SU-DHL-6 (cell line): Measurements from ENCODE around the gene TMEM273.

Source experiments
- CTCF ChIP-seq: fragments of 200-600 bp; sonication (generic); IDR thresholded peaks from one replicate; pipeline ENCODE4 v1.5.1; 2017; ENCODE audit warnings: antibody characterized with exemption, mild to moderate bottlenecking, low read length, moderate library complexity; ENCODE audit not compliant: insufficient read depth, poor library complexity, severe bottlenecking
- EZH2phosphoT487 ChIP-seq: fragments of 200-600 bp; sonication (generic), shearing (Covaris generic); conservative IDR thresholded peaks from 2 replicates; pipeline ENCODE4 v1.6.1; 2018; ENCODE audit warnings: mild to moderate bottlenecking, antibody characterized with exemption, low read length, moderate library complexity, mixed read lengths

- TF ChIP-seq CTCF (no peak), EZH2phosphoT487 (no peak)
Observed at GRCh38 chr10:49112851-49113250, 75.3 kb downstream of the TMEM273 start.
